H1 (cell line): ENCODE measurements around the gene RNF157. TPM values are rescaled to one million over a fixed set of nuclear protein-coding genes. Genes with fewer than 3 reads are reported as not detected.

Experiments
- CTCF ChIA-PET: fragments of 300-600 bp; sonication (Branson Sonifier 250); formaldehyde crosslinking; loops from one replicate; lab custom pipeline; 2021; ENCODE audit not compliant: partially characterized antibody; lab: Charles Lee
- POLR2A ChIA-PET: fragments of 300-600 bp; sonication (Branson Sonifier 250); formaldehyde crosslinking; loops from one replicate; lab custom pipeline; 2021; ENCODE audit warnings: inconsistent platforms; ENCODE audit not compliant: partially characterized antibody; lab: Charles Lee
- DNase-seq, 2 experiments: peaks; one replicate each; pipeline versions ENCODE4 v3.0.0 to v3.0.0-alpha.2; 2010 to 2022; ENCODE audit warnings: low spot score in 2 of 2, low read depth in 1 of 2, mixed read lengths in 1 of 2
- FAIRE-seq: peaks from 2 replicates; lab custom pipeline; 2011; peaks lifted over from hg19 to GRCh38; lab: Jason Lieb, UNC
- H2AFZ ChIP-seq: 2 replicates; pipeline ENCODE4 v1.8.1; 2012; ENCODE audit warnings: low read length, inconsistent platforms
- H2AK5ac ChIP-seq: 2 replicates; pipeline ENCODE4 v1.6.1; 2013; ENCODE audit warnings: low read depth, low read length
- H2BK120ac ChIP-seq: replicated peaks from 2 replicates; pipeline ENCODE3; 2013; ENCODE audit warnings: low read depth, low read length, inconsistent platforms
- H2BK12ac ChIP-seq: 2 replicates; pipeline ENCODE4 v1.6.1; 2013; ENCODE audit warnings: low read depth, low read length
- H2BK15ac ChIP-seq: 2 replicates; pipeline ENCODE4 v1.6.1; 2013; ENCODE audit warnings: low read length
- H2BK20ac ChIP-seq: 2 replicates; pipeline ENCODE4 v1.6.1; 2013; ENCODE audit warnings: low read length
- H2BK5ac ChIP-seq: 2 replicates; pipeline ENCODE4 v1.6.1; 2013; ENCODE audit warnings: low read depth, low read length
- H3K14ac ChIP-seq: 2 replicates; pipeline ENCODE4 v1.6.1; 2013; ENCODE audit warnings: inconsistent platforms; ENCODE audit not compliant: insufficient read length
- H3K18ac ChIP-seq: 2 replicates; pipeline ENCODE4 v1.6.1; 2013; ENCODE audit warnings: low read length; ENCODE audit errors: extremely low read depth
- H3K23ac ChIP-seq: 2 replicates; pipeline ENCODE4 v1.6.1; 2013; ENCODE audit warnings: inconsistent platforms; ENCODE audit not compliant: insufficient read length
- H3K23me2 ChIP-seq: 2 replicates; pipeline ENCODE4 v1.6.1; 2013; ENCODE audit warnings: low read depth, low read length
- H3K27ac ChIP-seq: 2 replicates; pipeline ENCODE4 v1.6.1; 2011; ENCODE audit warnings: low read depth, low read length, inconsistent platforms
- H3K27me3 ChIP-seq, 4 experiments: replicated peaks in 1 of 4; 1 replicate in 1 of 4; 2 replicates in 3 of 4; pipeline versions ENCODE4 v1.6.1 to v1.8.1; 2011 to 2013; ENCODE audit warnings: low read length in 3 of 4, mild to moderate bottlenecking in 3 of 4, inconsistent platforms in 2 of 4, mixed read lengths in 2 of 4, moderate library complexity in 1 of 4; ENCODE audit not compliant: control insufficient read depth in 3 of 4, insufficient read depth in 3 of 4; ENCODE audit errors: extremely low read depth in 1 of 4
- H3K36me3 ChIP-seq, 4 experiments: 2 replicates each; pipeline versions ENCODE4 v1.6.1 to v1.8.1; 2011 to 2013; ENCODE audit warnings: mild to moderate bottlenecking in 4 of 4, low read length in 3 of 4, moderate library complexity in 2 of 4, control low read depth in 1 of 4, inconsistent platforms in 1 of 4; ENCODE audit not compliant: insufficient read depth in 4 of 4, control insufficient read depth in 2 of 4
- H3K4ac ChIP-seq: replicated peaks from 2 replicates; pipeline ENCODE3; 2013; ENCODE audit warnings: low read length, low read depth, mixed read lengths, inconsistent platforms; ENCODE audit not compliant: insufficient read length
- H3K4me1 ChIP-seq, 4 experiments: replicated peaks in 1 of 4; 1 replicate in 1 of 4; 2 replicates in 3 of 4; pipeline versions ENCODE4 v1.6.1 to v1.8.1; 2011 to 2013; ENCODE audit warnings: low read length in 3 of 4, inconsistent platforms in 2 of 4, mixed read lengths in 1 of 4; ENCODE audit not compliant: insufficient read depth in 4 of 4, control insufficient read depth in 3 of 4
- H3K4me2 ChIP-seq, 2 experiments: 2 replicates each; pipeline versions ENCODE4 v1.6.1 to v1.8.1; 2011 to 2013; ENCODE audit warnings: low read depth in 2 of 2, low read length in 2 of 2, control low read depth in 1 of 2, inconsistent platforms in 1 of 2, mild to moderate bottlenecking in 1 of 2; ENCODE audit not compliant: insufficient read depth in 1 of 2
- H3K4me3 ChIP-seq, 4 experiments: fragments of 200-600, 300-600 bp in 1 of 4; sonication (generic), shearing (Covaris generic), sonication (Bioruptor Twin) in 1 of 4; 2 replicates each; pipeline versions ENCODE4 v1.5.1 to v1.8.1; 2011 to 2016; ENCODE audit warnings: low read length in 4 of 4, low read depth in 3 of 4, control low read depth in 2 of 4, inconsistent platforms in 2 of 4, mild to moderate bottlenecking in 2 of 4, mixed read lengths in 1 of 4, moderate library complexity in 1 of 4; ENCODE audit not compliant: insufficient read depth in 2 of 4; ENCODE audit errors: extremely low read depth in 1 of 4
- H3K56ac ChIP-seq: replicated peaks from 2 replicates; pipeline ENCODE3; 2013; ENCODE audit warnings: low read depth, mild to moderate bottlenecking, mixed read lengths, low read length, inconsistent platforms; ENCODE audit not compliant: insufficient read length
- H3K79me1 ChIP-seq: 2 replicates; pipeline ENCODE4 v1.6.1; 2013; ENCODE audit warnings: low read depth, low read length, control low read depth
- H3K79me2 ChIP-seq, 2 experiments: 2 replicates each; pipeline versions ENCODE4 v1.6.1 to v1.8.1; 2012 to 2013; ENCODE audit warnings: low read length in 2 of 2, mild to moderate bottlenecking in 2 of 2, inconsistent platforms in 1 of 2; ENCODE audit not compliant: insufficient read depth in 2 of 2, control insufficient read depth in 1 of 2
- H3K9ac ChIP-seq, 4 experiments: replicated peaks in 1 of 4; 1 replicate in 1 of 4; 2 replicates in 3 of 4; pipeline versions ENCODE4 v1.6.1 to v1.8.1; 2011 to 2013; ENCODE audit warnings: low read depth in 3 of 4, low read length in 3 of 4, control low read depth in 2 of 4, mild to moderate bottlenecking in 2 of 4, moderate library complexity in 2 of 4, inconsistent platforms in 1 of 4; ENCODE audit errors: extremely low read depth in 1 of 4
- H3K9me3 ChIP-seq, 2 experiments: 2 replicates each; pipeline versions ENCODE4 v1.6.1 to v1.8.1; 2012 to 2013; ENCODE audit warnings: mild to moderate bottlenecking in 2 of 2, moderate library complexity in 2 of 2, control low read depth in 1 of 2, inconsistent platforms in 1 of 2, low read depth in 1 of 2, low read length in 1 of 2, mixed read lengths in 1 of 2; ENCODE audit not compliant: insufficient read depth in 2 of 2
- H4K20me1 ChIP-seq, 2 experiments: replicated peaks in 1 of 2; 2 replicates each; pipeline versions ENCODE3 to v1.8.1; 2011 to 2013; ENCODE audit warnings: inconsistent platforms in 2 of 2, low read length in 2 of 2, mild to moderate bottlenecking in 1 of 2; ENCODE audit not compliant: insufficient read depth in 2 of 2, control insufficient read depth in 1 of 2
- H4K5ac ChIP-seq: 2 replicates; pipeline ENCODE4 v1.6.1; 2013; ENCODE audit warnings: low read length, low read depth, mixed read lengths, inconsistent platforms; ENCODE audit not compliant: insufficient read length
- H4K8ac ChIP-seq: 2 replicates; pipeline ENCODE4 v1.8.0; 2013; ENCODE audit warnings: mild to moderate bottlenecking, moderate library complexity, low read length, inconsistent platforms; ENCODE audit not compliant: insufficient read depth; ENCODE audit errors: extremely low read depth
- H4K91ac ChIP-seq: replicated peaks from 2 replicates; pipeline ENCODE3; 2013; ENCODE audit warnings: low read length, mixed read lengths, inconsistent platforms; ENCODE audit not compliant: insufficient read length
- CREB1 ChIP-seq: IDR thresholded peaks from 2 replicates; pipeline ENCODE4 v1.6.1; 2012; ENCODE audit warnings: inconsistent platforms
- EP300 ChIP-seq, 2 experiments: IDR thresholded peaks; 1 replicate in 1 of 2; 2 replicates in 1 of 2; pipeline ENCODE4 v1.6.1; 2011 to 2012; ENCODE audit warnings: low read depth in 2 of 2, low read length in 2 of 2, mild to moderate bottlenecking in 2 of 2, borderline replicate concordance in 1 of 2, inconsistent platforms in 1 of 2, moderate library complexity in 1 of 2
- NANOG ChIP-seq: IDR thresholded peaks from 2 replicates; pipeline ENCODE4 v1.6.1; 2011; ENCODE audit warnings: low read length, low read depth, mild to moderate bottlenecking, inconsistent platforms; ENCODE audit not compliant: insufficient read depth, poor library complexity, severe bottlenecking
- POU5F1 ChIP-seq: IDR thresholded peaks from 2 replicates; pipeline ENCODE4 v1.6.1; 2011; ENCODE audit warnings: low read depth, mild to moderate bottlenecking, low read length, moderate library complexity
- RAD21 ChIP-seq, 2 experiments: IDR thresholded peaks in 1 of 2; conservative IDR thresholded peaks in 1 of 2; 2 replicates each; pipeline ENCODE4 v1.6.1; 2011; ENCODE audit warnings: low read depth in 2 of 2, low read length in 2 of 2, improper control_type of control experiment in 1 of 2, inconsistent platforms in 1 of 2, mild to moderate bottlenecking in 1 of 2, moderate library complexity in 1 of 2
- RNF2 ChIP-seq: fragments of 200-900, 300-1000 bp; sonication (generic); IDR thresholded peaks from 2 replicates; pipeline ENCODE4 v1.7.1; 2016; ENCODE audit warnings: borderline replicate concordance, low read depth, mild to moderate bottlenecking, antibody characterized with exemption, low read length; ENCODE audit not compliant: poor library complexity, severe bottlenecking; ENCODE audit errors: missing control alignments
- SP2 ChIP-seq: IDR thresholded peaks from 2 replicates; pipeline ENCODE4 v1.6.1; 2012; ENCODE audit warnings: mild to moderate bottlenecking, low read length, inconsistent platforms
- SRF ChIP-seq: IDR thresholded peaks from 2 replicates; pipeline ENCODE4 v1.6.1; 2011; ENCODE audit warnings: mild to moderate bottlenecking, low read depth, low read length, moderate library complexity
- WGBS, 2 experiments: shearing (Covaris generic) in 1 of 2; methylation state at CpG; one replicate each; pipeline versions ENCODE4 v1.1.6 to v1.1.7; 2013 to 2015; ENCODE audit warnings: low lambda C conversion rate in 2 of 2, mixed read lengths in 2 of 2, inconsistent platforms in 1 of 2, low coverage in 1 of 2, missing lambda C conversion rate in 1 of 2; ENCODE audit not compliant: insufficient replicate concordance in 2 of 2, insufficient coverage in 1 of 2, insufficient read length in 1 of 2; ENCODE audit errors: extremely low coverage in 1 of 2, missing lambda C conversion rate in 1 of 2; 5-methylcytosine and 5-hydroxymethylcytosine counted together
- polyA plus RNA-seq, 7 experiments: library from polyadenylated mRNA; depleted of rRNA in 3 of 7; stranded (reverse) in 5 of 7; unstranded in 2 of 7; fragments of >200 nt in 5 of 7; fragments of 200-250 nt in 2 of 7; gene quantifications; 1 replicate in 5 of 7; 2 replicates in 1 of 7; 4 replicates in 1 of 7; pipeline versions ENCODE4 v1.2.1 to v1.2.3, GENCODE V29; 2011 to 2013; ENCODE audit warnings: missing spikeins in 2 of 7, mixed read lengths in 2 of 7
- total RNA-seq: library from RNA; stranded (reverse); fragmentation: NEBNext Ultra II Directional; extraction: Animal tissue kit (Norgen Biotek cat#: 25700); gene quantifications from 2 replicates; pipeline ENCODE4 v1.2.1, GENCODE V29; 2021

RNF157 gene
- total and polyA plus RNA-seq, 2 of the 8 experiments (the other 6 are each of a cell fraction or from before 2014, with no cell fraction given), result 13.4 to 16.7 TPM

- Histone ChIP-seq H2BK12ac (no peak overlapping the region), H2AK5ac (no peak overlapping the region), H3K18ac (no peak overlapping the region), H2BK15ac (no peak overlapping the region), H3K14ac (no peak overlapping the region), H3K27me3 (no peaks in the 10 kb centered on the region), H3K4me2 (no peak overlapping the region), H4K5ac (no peak overlapping the region), H3K23me2 (no peaks in the 10 kb centered on the region), H4K8ac (no peak overlapping the region), H3K9me3 (no peaks in the 10 kb centered on the region), H3K27ac (no peak overlapping the region), H3K4ac (no peak overlapping the region), H2AFZ (no peak overlapping the region), H2BK20ac (no peak overlapping the region), H4K20me1 (peaks cover 0 to 10% of the 10 kb centered on the region in 2 experiments), H2BK5ac (no peak overlapping the region; the same call in 1 of the 2 replicates), H3K79me2 (no peaks in the 10 kb centered on the region), H3K36me3 (peaks cover 27 to 67% (median 40%) of the 10 kb centered on the region in 4 experiments; a peak in 7 of 8 replicates), H3K4me1 (no peaks in the 10 kb centered on the region), H3K23ac (no peak overlapping the region), H3K56ac (no peak overlapping the region), H3K79me1 (peaks cover under 1% of the 10 kb centered on the region; the same call in 1 of the 2 replicates), H3K4me3 (no peak overlapping the region), H4K91ac (no peak overlapping the region), H2BK120ac (no peak overlapping the region), H3K9ac (no peak overlapping the region)
- ChIA-PET CTCF (interaction anchor here (0.7 to 2.8 kb wide), 9 partner anchors 9 to 245 kb away, joined by 3 to 11 read pairs (median 5); partner anchors contain the start of genes EXOC7 and ZACN), POLR2A (interaction anchor here (0.6 to 2.2 kb wide), 4 partner anchors 10 to 172 kb away, joined by 3 to 19 read pairs (median 4); partner anchors contain the start of genes EXOC7 and GALR2)
- 96% methylated on average over 19 of the region's 20 CpGs; no CpG with 5 or more reads in 1 of the 2 experiments for WGBS, 2 experiments
- DNase-seq (no peak), FAIRE-seq (no peak)
- TF ChIP-seq RAD21 (IDR thresholded peaks at IDR 0.05 in 1 of 2, conservative IDR thresholded peaks at IDR 0.05 in 1 of 2; ENCODE audit: low read depth in 2 of 2, low read length in 2 of 2), result no peak
- TF ChIP-seq NANOG, result no peak
- TF ChIP-seq SRF, result no peak
- no peak for TF ChIP-seq POU5F1
- no peak for TF ChIP-seq EP300 (IDR thresholded peaks at IDR 0.05; ENCODE audit: borderline replicate concordance in 1 of 2, low read depth in 2 of 2, low read length in 2 of 2)
- no peak for TF ChIP-seq RNF2
- no peak for TF ChIP-seq CREB1
- no peak for TF ChIP-seq SP2
Observed at GRCh38 chr17:76092526-76093413, 147.5 kb downstream of the RNF157 start.
